ENCODE data around the gene PLBD2. TPM values are rescaled to one million over a fixed set of nuclear protein-coding genes. Genes with fewer than 3 reads are reported as not detected.

Gene PLBD2
- total and polyA plus RNA-seq, 9 of the 15 experiments (the other 6 are each of a cell fraction or from before 2014, with no cell fraction given), result 2.4 to 37.4 (median 6.0) TPM

DNA sequence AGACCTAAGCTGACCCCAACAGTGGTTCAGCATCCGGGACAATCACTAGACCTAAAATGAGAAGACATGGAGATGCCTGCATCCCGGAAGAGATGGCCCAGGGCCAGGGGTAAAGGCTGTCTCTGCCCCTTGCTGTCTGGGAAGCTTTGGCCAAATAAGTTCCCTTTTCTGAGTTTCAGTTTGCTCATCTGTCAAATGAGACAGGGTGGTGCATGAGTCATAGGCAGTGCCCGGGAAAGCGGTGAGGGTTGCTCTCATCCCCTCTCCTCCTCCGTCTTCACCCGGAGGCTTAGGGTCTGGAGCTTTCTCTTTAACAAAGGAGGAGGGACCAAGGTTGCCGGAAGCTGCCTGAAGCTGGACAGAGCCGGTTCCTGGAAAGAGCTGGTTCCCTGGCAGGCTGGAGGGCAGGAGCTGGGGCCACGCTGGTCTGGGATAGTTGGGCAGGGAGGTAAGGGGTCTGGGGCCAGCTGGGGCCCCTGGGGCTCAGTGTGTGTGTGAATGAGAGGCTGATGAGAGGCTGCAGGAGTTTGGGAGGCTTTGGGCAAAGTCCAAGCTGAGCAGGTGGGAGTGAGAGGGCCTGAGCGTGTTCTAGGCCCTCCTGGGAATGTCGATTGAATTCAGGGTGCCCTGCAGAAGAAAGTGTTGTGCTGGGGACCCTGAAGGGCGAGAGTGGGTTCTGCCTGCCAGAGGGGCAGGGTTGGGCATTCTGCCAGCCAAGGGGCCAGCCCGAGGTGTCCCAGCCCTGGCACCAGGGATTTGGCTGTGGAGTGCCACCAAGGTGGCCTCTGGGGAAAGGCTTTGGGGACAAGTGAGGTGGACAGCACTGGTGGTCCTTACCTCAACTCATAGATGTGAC is 63.9 kb downstream of the PLBD2 start, which contains the start of gene SDSL (continued):
- TF ChIP-seq, protein P1, sequence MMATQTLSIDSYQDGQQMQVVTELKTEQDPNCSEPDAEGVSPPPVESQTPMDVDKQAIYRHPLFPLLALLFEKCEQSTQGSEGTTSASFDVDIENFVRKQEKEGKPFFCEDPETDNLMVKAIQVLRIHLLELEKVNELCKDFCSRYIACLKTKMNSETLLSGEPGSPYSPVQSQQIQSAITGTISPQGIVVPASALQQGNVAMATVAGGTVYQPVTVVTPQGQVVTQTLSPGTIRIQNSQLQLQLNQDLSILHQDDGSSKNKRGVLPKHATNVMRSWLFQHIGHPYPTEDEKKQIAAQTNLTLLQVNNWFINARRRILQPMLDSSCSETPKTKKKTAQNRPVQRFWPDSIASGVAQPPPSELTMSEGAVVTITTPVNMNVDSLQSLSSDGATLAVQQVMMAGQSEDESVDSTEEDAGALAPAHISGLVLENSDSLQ (IDR thresholded peaks at IDR 0.05), result peak; percentile 86
- TF ChIP-seq RBFOX2 (IDR thresholded peaks at IDR 0.05; ENCODE audit: low read depth, low read length) (peak; percentile 88), ZKSCAN8 (CRISPR knock-in tag; IDR thresholded peaks at IDR 0.05) (no peak), NCOA6 (IDR thresholded peaks at IDR 0.05) (no peak), BDP1 (IDR thresholded peaks at IDR 0.05; ENCODE audit: insufficient read depth, insufficient read length) (no peak), CHCHD3 (CRISPR knock-in tag; IDR thresholded peaks at IDR 0.05) (no peak), ZNF174 (CRISPR knock-in tag; IDR thresholded peaks at IDR 0.05) (no peak), ZNF212 (CRISPR knock-in tag; IDR thresholded peaks at IDR 0.05) (no peak), KHSRP (IDR thresholded peaks at IDR 0.05) (no peak), PURB (CRISPR knock-in tag; IDR thresholded peaks at IDR 0.05; ENCODE audit: low read depth) (no peak), LCOR (CRISPR knock-in tag; IDR thresholded peaks at IDR 0.05) (peak; percentile 72; the same call in 1 of the 2 replicates)
- TF ChIP-seq, protein P2, sequence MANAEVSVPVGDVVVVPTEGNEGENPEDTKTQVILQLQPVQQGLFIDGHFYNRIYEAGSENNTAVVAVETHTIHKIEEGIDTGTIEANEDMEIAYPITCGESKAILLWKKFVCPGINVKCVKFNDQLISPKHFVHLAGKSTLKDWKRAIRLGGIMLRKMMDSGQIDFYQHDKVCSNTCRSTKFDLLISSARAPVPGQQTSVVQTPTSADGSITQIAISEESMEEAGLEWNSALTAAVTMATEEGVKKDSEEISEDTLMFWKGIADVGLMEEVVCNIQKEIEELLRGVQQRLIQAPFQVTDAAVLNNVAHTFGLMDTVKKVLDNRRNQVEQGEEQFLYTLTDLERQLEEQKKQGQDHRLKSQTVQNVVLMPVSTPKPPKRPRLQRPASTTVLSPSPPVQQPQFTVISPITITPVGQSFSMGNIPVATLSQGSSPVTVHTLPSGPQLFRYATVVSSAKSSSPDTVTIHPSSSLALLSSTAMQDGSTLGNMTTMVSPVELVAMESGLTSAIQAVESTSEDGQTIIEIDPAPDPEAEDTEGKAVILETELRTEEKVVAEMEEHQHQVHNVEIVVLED (CRISPR knock-in tag; IDR thresholded peaks at IDR 0.05), result no peak
- TF ChIP-seq, protein P3, sequence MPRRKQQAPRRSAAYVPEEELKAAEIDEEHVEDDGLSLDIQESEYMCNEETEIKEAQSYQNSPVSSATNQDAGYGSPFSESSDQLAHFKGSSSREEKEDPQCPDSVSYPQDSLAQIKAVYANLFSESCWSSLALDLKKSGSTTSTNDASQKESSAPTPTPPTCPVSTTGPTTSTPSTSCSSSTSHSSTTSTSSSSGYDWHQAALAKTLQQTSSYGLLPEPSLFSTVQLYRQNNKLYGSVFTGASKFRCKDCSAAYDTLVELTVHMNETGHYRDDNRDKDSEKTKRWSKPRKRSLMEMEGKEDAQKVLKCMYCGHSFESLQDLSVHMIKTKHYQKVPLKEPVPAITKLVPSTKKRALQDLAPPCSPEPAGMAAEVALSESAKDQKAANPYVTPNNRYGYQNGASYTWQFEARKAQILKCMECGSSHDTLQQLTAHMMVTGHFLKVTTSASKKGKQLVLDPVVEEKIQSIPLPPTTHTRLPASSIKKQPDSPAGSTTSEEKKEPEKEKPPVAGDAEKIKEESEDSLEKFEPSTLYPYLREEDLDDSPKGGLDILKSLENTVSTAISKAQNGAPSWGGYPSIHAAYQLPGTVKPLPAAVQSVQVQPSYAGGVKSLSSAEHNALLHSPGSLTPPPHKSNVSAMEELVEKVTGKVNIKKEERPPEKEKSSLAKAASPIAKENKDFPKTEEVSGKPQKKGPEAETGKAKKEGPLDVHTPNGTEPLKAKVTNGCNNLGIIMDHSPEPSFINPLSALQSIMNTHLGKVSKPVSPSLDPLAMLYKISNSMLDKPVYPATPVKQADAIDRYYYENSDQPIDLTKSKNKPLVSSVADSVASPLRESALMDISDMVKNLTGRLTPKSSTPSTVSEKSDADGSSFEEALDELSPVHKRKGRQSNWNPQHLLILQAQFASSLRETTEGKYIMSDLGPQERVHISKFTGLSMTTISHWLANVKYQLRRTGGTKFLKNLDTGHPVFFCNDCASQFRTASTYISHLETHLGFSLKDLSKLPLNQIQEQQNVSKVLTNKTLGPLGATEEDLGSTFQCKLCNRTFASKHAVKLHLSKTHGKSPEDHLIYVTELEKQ (CRISPR knock-in tag; IDR thresholded peaks at IDR 0.05), result no peak
- TF ChIP-seq, protein P4, sequence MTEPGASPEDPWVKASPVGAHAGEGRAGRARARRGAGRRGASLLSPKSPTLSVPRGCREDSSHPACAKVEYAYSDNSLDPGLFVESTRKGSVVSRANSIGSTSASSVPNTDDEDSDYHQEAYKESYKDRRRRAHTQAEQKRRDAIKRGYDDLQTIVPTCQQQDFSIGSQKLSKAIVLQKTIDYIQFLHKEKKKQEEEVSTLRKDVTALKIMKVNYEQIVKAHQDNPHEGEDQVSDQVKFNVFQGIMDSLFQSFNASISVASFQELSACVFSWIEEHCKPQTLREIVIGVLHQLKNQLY (CRISPR knock-in tag; conservative IDR thresholded peaks at IDR 0.05), result no peak
- TF ChIP-seq, protein P5, sequence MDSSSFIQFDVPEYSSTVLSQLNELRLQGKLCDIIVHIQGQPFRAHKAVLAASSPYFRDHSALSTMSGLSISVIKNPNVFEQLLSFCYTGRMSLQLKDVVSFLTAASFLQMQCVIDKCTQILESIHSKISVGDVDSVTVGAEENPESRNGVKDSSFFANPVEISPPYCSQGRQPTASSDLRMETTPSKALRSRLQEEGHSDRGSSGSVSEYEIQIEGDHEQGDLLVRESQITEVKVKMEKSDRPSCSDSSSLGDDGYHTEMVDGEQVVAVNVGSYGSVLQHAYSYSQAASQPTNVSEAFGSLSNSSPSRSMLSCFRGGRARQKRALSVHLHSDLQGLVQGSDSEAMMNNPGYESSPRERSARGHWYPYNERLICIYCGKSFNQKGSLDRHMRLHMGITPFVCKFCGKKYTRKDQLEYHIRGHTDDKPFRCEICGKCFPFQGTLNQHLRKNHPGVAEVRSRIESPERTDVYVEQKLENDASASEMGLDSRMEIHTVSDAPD (CRISPR knock-in tag; IDR thresholded peaks at IDR 0.05), result no peak

Measured in K562 (cell line).